HG03175 (cell line): ENCODE results near the gene DCC.
"Not testable (repeated sequence)": the region's sequence is repeated elsewhere in the genome, so short reads cannot be mapped to it uniquely, and the experiment has no call there.

Experiments
- ATAC-seq: cut with Tn5 transposase; IDR thresholded peaks from one replicate; pipeline ENCODE4 v1.9.1; 2021; ENCODE audit warnings: mild to moderate bottlenecking, moderate library complexity; ENCODE audit not compliant: unreplicated experiment

Gene DCC

GRCh38 chr18:53458944-53459580, 1119.1 kb downstream of the DCC start:
- ATAC-seq = no peak

GRCh38 chr18:53467756-53468155, 1127.8 kb downstream of the DCC start:
- no peak for ATAC-seq

- not testable (repeated sequence) for ATAC-seq
Observed at GRCh38 chr18:53468173-53468572, 1128.2 kb downstream of the DCC start.

GRCh38 chr18:53472546-53472945, 1132.5 kb downstream of the DCC start:
- no peak for ATAC-seq

GRCh38 chr18:53478155-53478554, 1138.2 kb downstream of the DCC start:
- ATAC-seq = no peak

- ATAC-seq = no peak
Observed at GRCh38 chr18:53486296-53486695, 1146.3 kb downstream of the DCC start.

GRCh38 chr18:53489266-53489665, 1149.3 kb downstream of the DCC start:
- ATAC-seq = no peak

- ATAC-seq = no peak
Observed at GRCh38 chr18:53490019-53490418, 1150.0 kb downstream of the DCC start.

GRCh38 chr18:53496028-53496427, 1156.0 kb downstream of the DCC start:
- no peak for ATAC-seq

GRCh38 chr18:53503914-53504441, 1164.0 kb downstream of the DCC start:
- no peak for ATAC-seq

GRCh38 chr18:53508529-53508928, 1168.5 kb downstream of the DCC start:
- no peak for ATAC-seq

GRCh38 chr18:53509886-53510285, 1169.9 kb downstream of the DCC start:
- ATAC-seq = no peak

GRCh38 chr18:53511725-53512124, 1171.7 kb downstream of the DCC start:
- ATAC-seq = not testable (repeated sequence)

GRCh38 chr18:53521068-53521467, 1181.1 kb downstream of the DCC start:
- ATAC-seq = no peak

GRCh38 chr18:53526101-53526870, 1186.3 kb downstream of the DCC start:
- ATAC-seq = no peak

- ATAC-seq = no peak
Observed at GRCh38 chr18:53527365-53527764, 1187.4 kb downstream of the DCC start.

- no peak for ATAC-seq
Observed at GRCh38 chr18:53531187-53531586, 1191.2 kb downstream of the DCC start.

- ATAC-seq = no peak
Observed at GRCh38 chr18:53531896-53532295, 1191.9 kb downstream of the DCC start.

- ATAC-seq = no peak
Observed at GRCh38 chr18:53534203-53534602, 1194.2 kb downstream of the DCC start.

GRCh38 chr18:53534695-53535094, 1194.7 kb downstream of the DCC start:
- no peak for ATAC-seq

GRCh38 chr18:53536908-53537307, 1196.9 kb downstream of the DCC start:
- ATAC-seq = no peak

- ATAC-seq = no peak
Observed at GRCh38 chr18:53541924-53542323, 1201.9 kb downstream of the DCC start.
